CD4-positive, alpha-beta memory T cell (primary cell): ENCODE results near the gene TMIGD2. TPM values are rescaled to one million over a fixed set of nuclear protein-coding genes. Genes with fewer than 3 reads are reported as not detected.

Experiments used
- CTCF ChIA-PET: fragments of 350-600 bp; sonication (Branson Sonifier 250); formaldehyde crosslinking; loops from one replicate; lab custom pipeline; 2021; ENCODE audit warnings: inconsistent platforms; ENCODE audit not compliant: partially characterized antibody; lab: Charles Lee
- POLR2A ChIA-PET: fragments of 350-600 bp; sonication (Branson Sonifier 250); formaldehyde crosslinking; loops from one replicate; lab custom pipeline; 2021; ENCODE audit not compliant: partially characterized antibody; lab: Charles Lee
- DNase-seq, 5 donors: peaks; one replicate each; pipeline versions ENCODE4 v3.0.0 to v3.0.0-alpha.2; 2020 to 2022; ENCODE audit warnings: mixed read lengths in 1 of 5
- H3K27ac ChIP-seq: one replicate; pipeline ENCODE4 v1.7.0; 2013; ENCODE audit warnings: low read depth, low read length
- H3K27me3 ChIP-seq: 2 replicates; pipeline ENCODE4 v1.7.0; 2013; ENCODE audit warnings: mild to moderate bottlenecking, low read length, moderate library complexity; ENCODE audit not compliant: insufficient read depth
- H3K36me3 ChIP-seq: 2 replicates; pipeline ENCODE4 v1.7.0; 2013; ENCODE audit warnings: mild to moderate bottlenecking, low read length, moderate library complexity; ENCODE audit not compliant: insufficient read depth
- H3K4me1 ChIP-seq: 2 replicates; pipeline ENCODE4 v1.7.0; 2013; ENCODE audit warnings: mild to moderate bottlenecking, low read length, moderate library complexity; ENCODE audit not compliant: insufficient read depth
- H3K4me3 ChIP-seq, 2 donors: one replicate each; pipeline ENCODE4 v1.7.0; 2013; ENCODE audit warnings: low read length in 2 of 2, mild to moderate bottlenecking in 1 of 2
- H3K9me3 ChIP-seq, 2 donors: one replicate each; pipeline ENCODE4 v1.7.0; 2013; ENCODE audit warnings: low read length in 2 of 2, control low read depth in 1 of 2; ENCODE audit not compliant: control insufficient read depth in 1 of 2
- H3K27ac Mint-ChIP-seq, 7 donors: one replicate each; pipeline ENCODE4 v1.8.0; 2020 to 2021; ENCODE audit warnings: mixed read lengths in 7 of 7, mild to moderate bottlenecking in 6 of 7, inconsistent platforms in 3 of 7, moderate library complexity in 3 of 7
- H3K27me3 Mint-ChIP-seq, 2 donors: one replicate each; pipeline ENCODE4 v1.8.0; 2020 to 2021; ENCODE audit warnings: mixed read lengths in 2 of 2
- H3K36me3 Mint-ChIP-seq, 2 donors: one replicate each; pipeline ENCODE4 v1.8.0; 2020 to 2021; ENCODE audit warnings: mixed read lengths in 2 of 2, inconsistent platforms in 1 of 2, mild to moderate bottlenecking in 1 of 2
- H3K4me1 Mint-ChIP-seq, 4 donors: one replicate each; pipeline ENCODE4 v1.8.0; 2020 to 2021; ENCODE audit warnings: mixed read lengths in 4 of 4, mild to moderate bottlenecking in 1 of 4
- H3K4me3 Mint-ChIP-seq, 8 donors: one replicate each; pipeline ENCODE4 v1.8.0; 2020 to 2021; ENCODE audit warnings: mixed read lengths in 8 of 8, mild to moderate bottlenecking in 7 of 8, moderate library complexity in 6 of 8, inconsistent platforms in 3 of 8
- H3K9me3 Mint-ChIP-seq, 8 donors: one replicate each; pipeline ENCODE4 v1.8.0; 2020 to 2021; ENCODE audit warnings: mixed read lengths in 8 of 8, mild to moderate bottlenecking in 5 of 8, inconsistent platforms in 3 of 8, moderate library complexity in 1 of 8
- intact Hi-C: fragments of 100-400 bp; cut with micrococcal nuclease; formaldehyde crosslinking; loops from one replicate; pipeline ENCODE4 v1.15.1; 2023
- polyA plus RNA-seq, 2 donors: library from polyadenylated mRNA; unstranded; fragments of 300-500 nt; fragmentation: Illumina TruSeq; gene quantifications; one replicate each; pipeline ENCODE4 v1.2.3, GENCODE V29; 2021
- total RNA-seq, 2 experiments: library from RNA; stranded (reverse); gene quantifications; one replicate each; pipeline ENCODE4 v1.2.3, GENCODE V29; 2021

The TMIGD2 gene
- total and polyA plus RNA-seq, 4 experiments from 2014 or later = 6.9 to 23.7 (median 16.1) TPM

- no peak overlapping the region for H3K4me3 Mint-ChIP-seq
- H3K36me3 ChIP-seq = peaks cover 30% of the 10 kb centered on the region
- intact Hi-C loops = loop anchor here (1.0 kb wide), 3 partner anchors 61 to 133 kb away; partner anchors contain the start of gene SH3GL1
Measured at GRCh38 chr19:4267101-4267900, 34.9 kb downstream of the TMIGD2 start.

GRCh38 chr19:4266253-4267000 lies 35.8 kb downstream of the TMIGD2 start:
- Histone ChIP-seq H3K27ac (no peak overlapping the region), H3K9me3 (no peaks in the 10 kb centered on the region), H3K27me3 (no peaks in the 10 kb centered on the region), H3K4me3 (no peak overlapping the region), H3K36me3 (peaks cover 34% of the 10 kb centered on the region), H3K4me1 (peaks cover 7% of the 10 kb centered on the region)
- no peak for DNase-seq
- peaks cover 12 to 19% (median 15%) of the 10 kb centered on the region in 4 donors for H3K4me1 Mint-ChIP-seq
- intact Hi-C loops = no loop called here
- H3K27me3 Mint-ChIP-seq = no peaks in the 10 kb centered on the region
- peak overlapping the region in 3 of 7 donors; percentile 43 to 87 (median 83) for H3K27ac Mint-ChIP-seq
- H3K4me3 Mint-ChIP-seq = no peak overlapping the region
- peaks cover 26 to 51% of the 10 kb centered on the region in 2 donors for H3K36me3 Mint-ChIP-seq
- no peaks in the 10 kb centered on the region for H3K9me3 Mint-ChIP-seq
- ChIA-PET POLR2A (interaction anchor here (0.6 to 1.6 kb wide), 8 partner anchors 20 to 218 kb away, joined by 3 to 11 read pairs (median 3); partner anchors contain the start of genes MPND, SH3GL1 and YJU2), CTCF (interaction anchor here (0.8 to 5.8 kb wide), 22 partner anchors 9 to 259 kb away, joined by 3 to 61 read pairs (median 4); partner anchors contain the start of genes CHAF1A, SH3GL1, STAP2 and YJU2)

More at GRCh38 chr19:4267101-4267900, 34.9 kb downstream of the TMIGD2 start:
- DNase-seq = peak; percentile 41 to 57 (median 46)
- POLR2A ChIA-PET = interaction anchor here (0.6 to 1.6 kb wide), 8 partner anchors 21 to 217 kb away, joined by 3 to 11 read pairs (median 3); partner anchors contain the start of genes MPND, SH3GL1 and YJU2
- CTCF ChIA-PET = interaction anchor here (0.7 to 5.8 kb wide), 25 partner anchors 9 to 258 kb away, joined by 3 to 61 read pairs (median 4); partner anchors contain the start of genes CHAF1A, STAP2 and YJU2
- Mint-ChIP-seq H3K4me1 (peaks cover 12 to 19% (median 15%) of the 10 kb centered on the region in 4 donors), H3K36me3 (peaks cover 30 to 51% of the 10 kb centered on the region in 2 donors), H3K9me3 (no peaks in the 10 kb centered on the region), H3K27ac (peak overlapping the region in 6 of 7 donors; percentile 22 to 93 (median 76)), H3K27me3 (no peaks in the 10 kb centered on the region)
- Histone ChIP-seq H3K27ac (no peak overlapping the region), H3K27me3 (no peaks in the 10 kb centered on the region), H3K9me3 (no peaks in the 10 kb centered on the region), H3K4me3 (no peak overlapping the region), H3K4me1 (peaks cover 7% of the 10 kb centered on the region)

DNA sequence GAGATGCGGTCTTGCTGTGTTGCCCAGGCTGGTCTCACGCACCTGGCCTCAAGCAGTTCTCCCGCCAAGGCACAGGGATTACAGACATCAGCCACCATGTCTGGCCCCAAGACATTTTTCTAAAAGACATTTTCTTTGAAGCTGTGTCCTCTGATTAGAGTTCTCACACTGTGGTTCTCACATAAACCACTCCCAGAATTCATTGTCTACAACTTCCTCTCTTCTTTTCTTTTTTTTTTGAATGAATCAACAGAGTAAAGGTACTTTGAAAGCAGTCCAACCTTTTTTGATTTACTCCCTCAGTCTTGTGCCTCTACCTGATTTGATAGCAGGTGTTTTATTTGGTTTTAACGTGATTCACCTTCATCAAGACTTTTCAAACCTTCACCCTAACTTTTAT lies 37.4 kb downstream of the TMIGD2 start:
- Histone ChIP-seq H3K27me3 (no peaks in the 10 kb centered on the region), H3K9me3 (no peaks in the 10 kb centered on the region), H3K27ac (no peak overlapping the region), H3K36me3 (peaks cover 38% of the 10 kb centered on the region), H3K4me3 (no peak overlapping the region), H3K4me1 (peaks cover 7% of the 10 kb centered on the region)
- Mint-ChIP-seq H3K9me3 (peaks cover 0 to 1% (median 0%) of the 10 kb centered on the region in 8 donors), H3K4me3 (peak overlapping the region in 5 of 8 donors; percentile 17 to 49 (median 29)), H3K27ac (peak overlapping the region; percentile 55 to 87 (median 66)), H3K27me3 (no peaks in the 10 kb centered on the region), H3K4me1 (peaks cover 12 to 23% (median 15%) of the 10 kb centered on the region in 4 donors), H3K36me3 (peaks cover 33 to 55% of the 10 kb centered on the region in 2 donors)
- intact Hi-C loops = no loop called here
- peak in 4 of 5 donors; percentile 18 to 36 (median 28) for DNase-seq
- CTCF ChIA-PET = interaction anchor here (0.9 to 5.8 kb wide), 3 partner anchors 88 to 265 kb away, joined by 4 to 61 read pairs (median 4); no protein-coding TSS in a partner anchor
- POLR2A ChIA-PET = interaction anchor here (1.1 kb wide), 1 partner anchor 18 kb away, joined by 4 read pairs; the partner anchor contains the start of gene YJU2

- Mint-ChIP-seq H3K27ac (no peak overlapping the region), H3K4me1 (peaks cover 4 to 11% (median 8%) of the 10 kb centered on the region in 4 donors), H3K27me3 (no peaks in the 10 kb centered on the region), H3K4me3 (no peak overlapping the region), H3K9me3 (peaks cover 0 to 1% (median 0%) of the 10 kb centered on the region in 8 donors), H3K36me3 (peaks cover 28 to 54% of the 10 kb centered on the region in 2 donors)
- DNase-seq = no peak
- intact Hi-C loops = no loop called here
- Histone ChIP-seq H3K4me3 (no peak overlapping the region), H3K4me1 (peaks cover 7% of the 10 kb centered on the region), H3K9me3 (no peaks in the 10 kb centered on the region), H3K27ac (no peak overlapping the region), H3K36me3 (peaks cover 29% of the 10 kb centered on the region), H3K27me3 (no peaks in the 10 kb centered on the region)
- ChIA-PET CTCF (no interaction called here), POLR2A (interaction anchor here (0.9 kb wide), 1 partner anchor 12 kb away, joined by 4 read pairs; no protein-coding TSS in a partner anchor)
Measured at GRCh38 chr19:4260613-4261191, 41.5 kb downstream of the TMIGD2 start.

DNA sequence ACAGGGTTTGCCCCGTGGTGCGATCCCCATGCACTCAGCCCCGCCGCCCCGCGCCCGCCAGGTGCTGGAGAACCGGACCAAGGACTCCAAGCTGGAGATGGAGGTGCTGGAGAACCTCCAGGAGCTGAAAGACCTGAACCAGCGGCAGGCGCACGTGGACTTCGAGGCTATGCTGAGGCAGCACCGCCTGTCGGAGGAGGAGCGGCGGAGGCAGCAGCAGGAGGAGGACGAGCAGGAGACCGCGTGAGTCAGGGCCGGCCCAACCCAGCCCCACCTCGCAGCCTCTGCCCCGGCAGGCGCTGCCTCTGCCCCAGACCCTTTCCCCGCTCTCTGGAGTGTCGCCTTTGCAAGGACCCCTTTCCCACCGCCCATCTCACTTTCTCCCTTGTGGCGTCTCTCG lies 44.0 kb downstream of the TMIGD2 start:
- no peak overlapping the region for H3K4me3 Mint-ChIP-seq
- Histone ChIP-seq H3K27me3 (no peaks in the 10 kb centered on the region), H3K4me3 (no peak overlapping the region), H3K27ac (no peak overlapping the region), H3K9me3 (no peaks in the 10 kb centered on the region), H3K36me3 (peaks cover 40% of the 10 kb centered on the region), H3K4me1 (no peaks in the 10 kb centered on the region)
- no peak for DNase-seq
- intact Hi-C loops = no loop called here
- H3K27ac Mint-ChIP-seq = no peak overlapping the region
- H3K9me3 Mint-ChIP-seq = peaks cover 0 to 3% (median 0%) of the 10 kb centered on the region in 8 donors
- H3K27me3 Mint-ChIP-seq = no peaks in the 10 kb centered on the region
- CTCF ChIA-PET = no interaction called here
- H3K36me3 Mint-ChIP-seq = peaks cover 39 to 56% of the 10 kb centered on the region in 2 donors
- POLR2A ChIA-PET = no interaction called here
- peaks cover 0 to 5% (median 3%) of the 10 kb centered on the region in 4 donors for H3K4me1 Mint-ChIP-seq

- Histone ChIP-seq H3K4me1 (no peaks in the 10 kb centered on the region), H3K27ac (no peak overlapping the region), H3K36me3 (peaks cover 45% of the 10 kb centered on the region), H3K4me3 (no peak overlapping the region), H3K27me3 (no peaks in the 10 kb centered on the region), H3K9me3 (no peaks in the 10 kb centered on the region)
- POLR2A ChIA-PET = no interaction called here
- Mint-ChIP-seq H3K36me3 (peaks cover 46 to 60% of the 10 kb centered on the region in 2 donors), H3K27me3 (no peaks in the 10 kb centered on the region), H3K27ac (peak overlapping the region in 1 of 7 donors; percentile 38), H3K4me3 (no peak overlapping the region), H3K4me1 (peaks cover 0 to 4% (median 3%) of the 10 kb centered on the region in 4 donors), H3K9me3 (peaks cover 0 to 5% (median 0%) of the 10 kb centered on the region in 8 donors)
- DNase-seq = no peak
- CTCF ChIA-PET = interaction anchor here (1.4 kb wide), 1 partner anchor 10 kb away, joined by 10 read pairs; no protein-coding TSS in a partner anchor
- intact Hi-C loops = no loop called here
Measured at GRCh38 chr19:4257025-4257424, 45.2 kb downstream of the TMIGD2 start.
